HCT116 (cell line): ENCODE data around the gene RNF212.

Source experiments
- CEBPB ChIP-seq: IDR thresholded peaks from 2 replicates; pipeline ENCODE4 v1.6.1; 2012; ENCODE audit warnings: low read depth
- EGR1 ChIP-seq: IDR thresholded peaks from 2 replicates; pipeline ENCODE4 v1.6.1; 2012; ENCODE audit warnings: low read depth
- EZH2 ChIP-seq: fragments of 200-600 bp; sonication (generic); IDR thresholded peaks from 2 replicates; pipeline ENCODE4 v1.6.1; 2017; ENCODE audit warnings: antibody characterized with exemption, mixed run types
- JUND ChIP-seq: IDR thresholded peaks from 2 replicates; pipeline ENCODE4 v1.6.1; 2012
- POLR2A ChIP-seq: IDR thresholded peaks from 2 replicates; pipeline ENCODE4 v1.7.0; 2011; ENCODE audit warnings: borderline replicate concordance; ENCODE audit not compliant: insufficient read depth, insufficient read length; ENCODE audit errors: extremely low read depth
- POLR2AphosphoS5 ChIP-seq: IDR thresholded peaks from 2 replicates; pipeline ENCODE4 v1.6.1; 2011; ENCODE audit warnings: mild to moderate bottlenecking, low read depth, low read length, moderate library complexity
- RAD21 ChIP-seq: IDR thresholded peaks from 2 replicates; pipeline ENCODE4 v1.6.1; 2012; ENCODE audit warnings: low read depth, mild to moderate bottlenecking
- SP1 ChIP-seq: IDR thresholded peaks from 2 replicates; pipeline ENCODE4 v1.6.1; 2012; ENCODE audit warnings: low read depth
- TCF7L2 ChIP-seq: IDR thresholded peaks from 2 replicates; pipeline ENCODE4 v1.7.0; 2011; ENCODE audit warnings: borderline replicate concordance, inconsistent platforms; ENCODE audit not compliant: insufficient read depth, insufficient read length; ENCODE audit errors: extremely low read depth
- TF ChIP-seq, protein P1 (sequence below), 3 experiments: fragments of 200-600 bp in 1 of 3; sonication (generic) in 1 of 3; IDR thresholded peaks in 2 of 3; conservative IDR thresholded peaks in 1 of 3; 2 replicates each; pipeline ENCODE4 v1.5.1; 2012 to 2017; ENCODE audit warnings: low read depth in 2 of 3, low read length in 2 of 3, antibody characterized with exemption in 1 of 3, borderline replicate concordance in 1 of 3, control low read depth in 1 of 3, mild to moderate bottlenecking in 1 of 3, mixed read lengths in 1 of 3, mixed run types in 1 of 3, moderate library complexity in 1 of 3; ENCODE audit not compliant: insufficient read depth in 1 of 3
- TF ChIP-seq, protein P2 (sequence below): IDR thresholded peaks from 2 replicates; pipeline ENCODE4 v1.6.1; 2012
- TF ChIP-seq, protein P3 (sequence below): IDR thresholded peaks from 2 replicates; pipeline ENCODE4 v1.6.1; 2012; ENCODE audit warnings: low read depth

DNA sequence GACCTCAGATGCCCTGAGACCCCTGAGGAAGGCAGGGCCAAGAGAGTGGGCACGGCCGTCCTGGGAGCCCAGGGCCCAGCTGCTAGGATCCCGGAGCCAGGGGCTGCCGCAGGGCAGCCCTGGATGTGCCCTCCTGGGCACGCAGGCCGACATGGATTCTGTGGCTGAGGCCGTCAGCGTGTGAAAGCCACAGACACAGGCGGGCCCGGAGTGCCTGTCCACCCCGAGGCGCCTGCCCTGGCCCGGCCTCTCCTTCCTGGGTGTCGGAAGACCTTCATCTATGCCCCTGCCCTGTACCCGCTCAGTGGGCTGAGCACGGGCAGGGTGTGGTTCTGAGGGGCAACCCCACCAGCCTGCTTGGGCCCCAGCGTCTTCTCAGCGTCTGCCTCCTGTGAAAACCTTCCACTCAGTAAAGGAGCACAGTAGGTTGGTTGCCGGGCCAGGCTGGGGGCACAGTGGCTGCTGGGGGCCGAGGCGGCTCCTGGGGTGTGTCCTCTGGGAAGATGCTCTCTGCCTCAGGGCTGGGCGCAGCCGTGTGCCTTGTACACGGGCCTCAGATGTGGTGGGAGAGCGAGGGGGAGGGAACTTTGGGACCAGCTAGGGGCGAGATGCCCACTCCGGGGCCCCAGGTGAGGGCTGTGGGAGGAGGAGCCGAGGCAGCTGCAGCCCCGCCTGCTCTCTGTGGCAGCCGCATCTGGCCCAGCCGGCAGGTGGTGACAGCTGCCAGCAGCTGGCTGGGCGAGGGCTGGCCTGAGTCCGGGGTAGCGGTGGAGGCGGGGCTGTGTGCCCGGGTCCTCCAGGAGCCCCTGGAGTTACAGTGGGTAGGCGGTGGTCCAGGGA lies 81.2 kb downstream of the RNF212 start:
- TF ChIP-seq CEBPB (no peak), POLR2AphosphoS5 (no peak), POLR2A (no peak), SP1 (no peak), TCF7L2 (no peak), EGR1 (no peak), RAD21 (no peak), JUND (no peak), EZH2 (no peak)
- TF ChIP-seq, protein P1, sequence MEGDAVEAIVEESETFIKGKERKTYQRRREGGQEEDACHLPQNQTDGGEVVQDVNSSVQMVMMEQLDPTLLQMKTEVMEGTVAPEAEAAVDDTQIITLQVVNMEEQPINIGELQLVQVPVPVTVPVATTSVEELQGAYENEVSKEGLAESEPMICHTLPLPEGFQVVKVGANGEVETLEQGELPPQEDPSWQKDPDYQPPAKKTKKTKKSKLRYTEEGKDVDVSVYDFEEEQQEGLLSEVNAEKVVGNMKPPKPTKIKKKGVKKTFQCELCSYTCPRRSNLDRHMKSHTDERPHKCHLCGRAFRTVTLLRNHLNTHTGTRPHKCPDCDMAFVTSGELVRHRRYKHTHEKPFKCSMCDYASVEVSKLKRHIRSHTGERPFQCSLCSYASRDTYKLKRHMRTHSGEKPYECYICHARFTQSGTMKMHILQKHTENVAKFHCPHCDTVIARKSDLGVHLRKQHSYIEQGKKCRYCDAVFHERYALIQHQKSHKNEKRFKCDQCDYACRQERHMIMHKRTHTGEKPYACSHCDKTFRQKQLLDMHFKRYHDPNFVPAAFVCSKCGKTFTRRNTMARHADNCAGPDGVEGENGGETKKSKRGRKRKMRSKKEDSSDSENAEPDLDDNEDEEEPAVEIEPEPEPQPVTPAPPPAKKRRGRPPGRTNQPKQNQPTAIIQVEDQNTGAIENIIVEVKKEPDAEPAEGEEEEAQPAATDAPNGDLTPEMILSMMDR (IDR thresholded peaks at IDR 0.05 in 2 of 3, conservative IDR thresholded peaks at IDR 0.05 in 1 of 3; ENCODE audit: borderline replicate concordance in 1 of 3, insufficient read depth in 1 of 3, low read depth in 2 of 3, low read length in 2 of 3): peak in 2 of 3 experiments; percentile 32 to 44; a peak in 4 of 6 replicates
- TF ChIP-seq, protein P2, sequence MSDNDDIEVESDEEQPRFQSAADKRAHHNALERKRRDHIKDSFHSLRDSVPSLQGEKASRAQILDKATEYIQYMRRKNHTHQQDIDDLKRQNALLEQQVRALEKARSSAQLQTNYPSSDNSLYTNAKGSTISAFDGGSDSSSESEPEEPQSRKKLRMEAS: no peak
- TF ChIP-seq, protein P3, sequence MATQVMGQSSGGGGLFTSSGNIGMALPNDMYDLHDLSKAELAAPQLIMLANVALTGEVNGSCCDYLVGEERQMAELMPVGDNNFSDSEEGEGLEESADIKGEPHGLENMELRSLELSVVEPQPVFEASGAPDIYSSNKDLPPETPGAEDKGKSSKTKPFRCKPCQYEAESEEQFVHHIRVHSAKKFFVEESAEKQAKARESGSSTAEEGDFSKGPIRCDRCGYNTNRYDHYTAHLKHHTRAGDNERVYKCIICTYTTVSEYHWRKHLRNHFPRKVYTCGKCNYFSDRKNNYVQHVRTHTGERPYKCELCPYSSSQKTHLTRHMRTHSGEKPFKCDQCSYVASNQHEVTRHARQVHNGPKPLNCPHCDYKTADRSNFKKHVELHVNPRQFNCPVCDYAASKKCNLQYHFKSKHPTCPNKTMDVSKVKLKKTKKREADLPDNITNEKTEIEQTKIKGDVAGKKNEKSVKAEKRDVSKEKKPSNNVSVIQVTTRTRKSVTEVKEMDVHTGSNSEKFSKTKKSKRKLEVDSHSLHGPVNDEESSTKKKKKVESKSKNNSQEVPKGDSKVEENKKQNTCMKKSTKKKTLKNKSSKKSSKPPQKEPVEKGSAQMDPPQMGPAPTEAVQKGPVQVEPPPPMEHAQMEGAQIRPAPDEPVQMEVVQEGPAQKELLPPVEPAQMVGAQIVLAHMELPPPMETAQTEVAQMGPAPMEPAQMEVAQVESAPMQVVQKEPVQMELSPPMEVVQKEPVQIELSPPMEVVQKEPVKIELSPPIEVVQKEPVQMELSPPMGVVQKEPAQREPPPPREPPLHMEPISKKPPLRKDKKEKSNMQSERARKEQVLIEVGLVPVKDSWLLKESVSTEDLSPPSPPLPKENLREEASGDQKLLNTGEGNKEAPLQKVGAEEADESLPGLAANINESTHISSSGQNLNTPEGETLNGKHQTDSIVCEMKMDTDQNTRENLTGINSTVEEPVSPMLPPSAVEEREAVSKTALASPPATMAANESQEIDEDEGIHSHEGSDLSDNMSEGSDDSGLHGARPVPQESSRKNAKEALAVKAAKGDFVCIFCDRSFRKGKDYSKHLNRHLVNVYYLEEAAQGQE: no peak
